Activated T-cell treated with anti-CD3 and anti-CD28 coated beads, Interleukin-2, amount 50 U/mL, for 4 hours (primary cell): ENCODE results near the gene PES1. TPM values are rescaled to one million over a fixed set of nuclear protein-coding genes. Genes with fewer than 3 reads are reported as not detected.
"Not testable (repeated sequence)": the region's sequence is repeated elsewhere in the genome, so short reads cannot be mapped to it uniquely, and the experiment has no call there.

Experiments
- ATAC-seq, 2 donors: fragments of 200-7000 bp; cut with Tn5 transposase; one replicate each; pipeline ENCODE4 v1.10.0; 2021
- DNase-seq: peaks from one replicate; pipeline ENCODE4 v3.0.0-alpha.2; 2020
- H3K27me3 Mint-ChIP-seq: one replicate; pipeline ENCODE4 v1.8.0; 2021; ENCODE audit warnings: low read depth, mixed read lengths
- H3K36me3 Mint-ChIP-seq: one replicate; pipeline ENCODE4 v1.8.0; 2022; ENCODE audit warnings: mixed read lengths; ENCODE audit not compliant: insufficient read depth
- H3K4me1 Mint-ChIP-seq: one replicate; pipeline ENCODE4 v1.8.0; 2021; ENCODE audit warnings: low read depth, mixed read lengths
- H3K4me3 Mint-ChIP-seq: one replicate; pipeline ENCODE4 v1.8.0; 2021; ENCODE audit warnings: mild to moderate bottlenecking, moderate library complexity, mixed read lengths
- H3K9me3 Mint-ChIP-seq: one replicate; pipeline ENCODE4 v1.8.0; 2021; ENCODE audit warnings: mixed read lengths
- total RNA-seq, 3 donors: library from RNA; stranded (reverse); gene quantifications; one replicate each; pipeline ENCODE4 v1.2.1, GENCODE V29; 2021

The PES1 gene
- 100 to 1,000 TPM; 312 to 373 (median 336) TPM for total RNA-seq

DNA sequence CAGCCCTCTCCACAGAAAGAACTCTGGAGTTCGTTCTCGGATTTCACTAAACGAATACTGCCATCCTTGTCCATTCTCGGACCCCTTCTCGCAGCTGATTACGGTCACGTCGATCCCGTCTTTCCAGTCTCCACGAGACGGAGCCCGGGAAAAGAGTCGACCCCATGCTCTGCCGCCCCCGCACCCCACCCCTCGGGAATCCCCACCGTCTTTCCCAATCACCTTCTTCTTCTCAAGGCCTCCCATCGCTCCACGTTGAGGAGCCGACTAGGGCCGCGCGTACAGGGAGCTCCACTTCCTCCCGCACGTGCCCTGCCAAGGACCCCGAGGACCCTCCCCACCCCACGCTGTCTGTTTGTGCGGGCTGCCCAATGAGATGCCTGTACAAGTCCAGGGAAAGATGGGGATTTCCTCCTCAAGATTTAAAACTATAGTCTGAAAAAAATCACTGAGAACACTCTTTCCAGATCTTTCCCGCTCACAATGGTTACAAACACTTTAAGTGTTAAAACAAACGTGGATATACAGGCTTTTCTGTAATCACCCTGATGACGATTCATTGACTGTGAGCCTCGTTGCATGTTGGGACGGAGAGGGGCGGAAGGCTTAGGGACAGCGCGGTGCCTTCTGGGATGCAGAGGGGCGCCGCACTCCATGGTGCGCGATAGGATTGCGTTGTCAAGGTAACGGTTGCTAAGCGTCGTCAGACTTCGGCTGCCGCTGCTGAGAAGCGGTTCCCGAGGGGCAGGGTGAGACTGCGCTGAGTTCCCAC, at the start of gene PES1:
Gene PES1, minus strand, starts transcription at position 323 of the 772 bp plus-strand sequence. Its CDS starts 77 bp downstream, at position 246.
- ATAC-seq (peak; percentile 99), DNase-seq (peak; percentile 93)
- H3K4me3 Mint-ChIP-seq: no peak within 1 kb of the TSS
- no peaks in the 10 kb centered on the region for H3K9me3 Mint-ChIP-seq
- peaks cover 1% of the 10 kb centered on the region for H3K4me1 Mint-ChIP-seq
- H3K27me3 Mint-ChIP-seq: peaks cover 6% of the 10 kb centered on the region
- peaks cover 25% of the 10 kb centered on the region for H3K36me3 Mint-ChIP-seq

DNA sequence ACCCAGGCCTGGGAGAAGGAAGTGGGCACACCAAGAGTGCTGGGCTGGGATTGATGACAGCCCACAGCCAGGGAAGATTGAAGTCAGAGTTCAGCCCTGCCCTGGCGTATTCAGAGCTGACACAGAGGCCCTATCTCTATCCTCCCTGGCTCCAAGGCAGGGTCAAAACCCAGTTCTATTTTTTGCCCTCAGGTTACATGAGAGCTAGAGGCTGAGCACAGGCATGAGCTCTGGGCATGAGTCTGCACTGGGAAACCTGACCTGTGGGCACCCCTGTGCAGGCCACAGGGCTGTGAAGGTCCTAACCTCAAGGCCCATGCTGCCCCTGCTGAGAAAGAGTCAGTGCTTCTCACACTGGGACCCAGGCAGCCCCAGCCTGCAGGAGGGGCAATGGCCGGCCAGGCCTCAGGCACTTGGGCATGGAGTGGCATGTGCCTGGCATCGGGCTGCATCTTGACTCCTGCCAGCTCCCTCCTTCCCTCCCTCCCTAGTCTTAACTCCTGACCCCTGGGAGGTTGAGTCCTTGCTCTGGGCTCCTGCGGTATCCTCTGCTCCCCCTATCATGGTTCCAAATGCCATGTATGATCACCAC, 49.2 kb upstream of the PES1 start:
- Mint-ChIP-seq H3K4me1 (peaks cover 34% of the 10 kb centered on the region), H3K27me3 (no peaks in the 10 kb centered on the region), H3K9me3 (no peaks in the 10 kb centered on the region), H3K4me3 (no peak overlapping the region), H3K36me3 (peaks cover 5% of the 10 kb centered on the region)
- DNase-seq (no peak), ATAC-seq (no peak)

DNA sequence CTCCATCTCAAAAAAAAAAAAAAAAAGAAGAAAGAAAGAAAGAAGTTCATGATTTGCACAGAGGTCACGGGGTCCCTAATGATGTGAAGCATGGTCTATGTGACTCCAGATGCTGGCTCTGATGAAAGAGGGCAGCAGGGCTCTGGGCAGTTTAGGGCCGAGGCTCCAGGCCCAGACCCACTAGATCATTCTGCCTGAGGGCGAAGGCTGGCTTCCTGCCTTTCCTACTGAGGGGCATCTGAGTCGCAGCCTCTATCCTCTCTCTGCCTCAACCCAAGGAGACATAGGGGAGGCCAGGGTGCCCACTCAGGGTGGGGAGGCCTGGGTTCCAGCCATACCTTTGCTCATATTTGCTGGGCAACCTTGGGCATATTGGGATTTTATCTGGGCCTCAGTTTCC, 48.7 kb upstream of the PES1 start:
- no peaks in the 10 kb centered on the region for H3K27me3 Mint-ChIP-seq
- H3K4me3 Mint-ChIP-seq: no peak overlapping the region
- H3K4me1 Mint-ChIP-seq: peaks cover 35% of the 10 kb centered on the region
- ATAC-seq (no peak), DNase-seq (no peak)
- H3K36me3 Mint-ChIP-seq: peaks cover 5% of the 10 kb centered on the region
- H3K9me3 Mint-ChIP-seq: no peaks in the 10 kb centered on the region

DNA sequence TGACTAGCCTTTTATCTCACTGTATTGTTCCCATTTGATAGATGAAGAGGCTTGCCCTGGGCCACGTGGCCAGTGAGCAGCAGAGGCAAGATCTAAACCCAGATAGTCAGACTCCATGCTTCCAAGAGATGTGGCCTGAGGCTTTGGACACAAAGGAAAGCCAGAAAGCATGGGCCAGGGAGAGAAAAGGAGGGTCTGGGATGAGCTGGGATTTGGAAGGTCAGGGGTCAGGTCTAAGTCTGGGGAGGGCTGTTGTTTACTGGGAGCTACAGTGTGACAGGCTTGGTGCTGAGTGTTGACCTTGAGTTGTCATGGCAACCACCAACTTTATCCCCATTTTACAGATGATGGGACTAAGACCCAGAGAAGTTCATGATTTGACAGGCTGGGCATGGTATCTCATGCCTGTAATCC, 46.0 kb upstream of the PES1 start:
- H3K4me3 Mint-ChIP-seq: peak overlapping the region; percentile 88
- no peak for ATAC-seq
- H3K9me3 Mint-ChIP-seq: no peaks in the 10 kb centered on the region
- peaks cover 23% of the 10 kb centered on the region for H3K4me1 Mint-ChIP-seq
- H3K36me3 Mint-ChIP-seq: peaks cover 5% of the 10 kb centered on the region
- no peak for DNase-seq
- no peaks in the 10 kb centered on the region for H3K27me3 Mint-ChIP-seq

DNA sequence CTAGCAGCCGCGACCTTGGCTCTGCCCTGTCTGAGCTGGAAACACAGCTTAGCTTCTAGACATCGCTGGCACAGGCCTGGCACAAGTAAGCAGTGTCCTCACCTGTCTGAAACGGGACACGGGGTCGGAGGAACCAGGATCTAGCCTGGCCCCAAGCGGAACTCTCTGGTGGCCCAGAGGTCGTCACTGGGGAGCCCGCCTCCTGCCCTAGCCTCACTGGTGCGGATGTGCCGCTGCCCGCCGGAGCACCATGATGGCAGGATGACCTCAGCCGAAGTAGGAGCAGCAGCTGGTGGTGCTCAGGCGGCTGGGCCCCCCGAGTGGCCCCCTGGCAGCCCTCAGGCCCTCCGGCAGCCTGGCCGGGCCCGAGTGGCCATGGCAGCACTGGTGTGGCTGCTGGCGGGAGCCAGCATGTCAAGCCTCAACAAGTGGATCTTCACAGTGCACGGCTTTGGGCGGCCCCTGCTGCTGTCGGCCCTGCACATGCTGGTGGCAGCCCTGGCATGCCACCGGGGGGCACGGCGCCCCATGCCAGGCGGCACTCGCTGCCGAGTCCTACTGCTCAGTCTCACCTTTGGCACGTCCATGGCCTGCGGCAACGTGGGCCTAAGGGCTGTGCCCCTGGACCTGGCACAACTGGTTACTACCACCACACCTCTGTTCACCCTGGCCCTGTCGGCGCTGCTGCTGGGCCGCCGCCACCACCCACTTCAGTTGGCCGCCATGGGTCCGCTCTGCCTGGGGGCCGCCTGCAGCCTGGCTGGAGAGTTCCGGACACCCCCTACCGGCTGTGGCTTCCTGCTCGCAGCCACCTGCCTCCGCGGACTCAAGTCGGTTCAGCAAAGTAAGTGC, 44.7 kb upstream of the PES1 start:
- Mint-ChIP-seq H3K36me3 (peaks cover 5% of the 10 kb centered on the region), H3K4me1 (peaks cover 23% of the 10 kb centered on the region), H3K27me3 (no peaks in the 10 kb centered on the region), H3K4me3 (peak overlapping the region; percentile 88), H3K9me3 (no peaks in the 10 kb centered on the region)
- ATAC-seq (peak; percentile 2 to 5), DNase-seq (peak; percentile 15)

DNA sequence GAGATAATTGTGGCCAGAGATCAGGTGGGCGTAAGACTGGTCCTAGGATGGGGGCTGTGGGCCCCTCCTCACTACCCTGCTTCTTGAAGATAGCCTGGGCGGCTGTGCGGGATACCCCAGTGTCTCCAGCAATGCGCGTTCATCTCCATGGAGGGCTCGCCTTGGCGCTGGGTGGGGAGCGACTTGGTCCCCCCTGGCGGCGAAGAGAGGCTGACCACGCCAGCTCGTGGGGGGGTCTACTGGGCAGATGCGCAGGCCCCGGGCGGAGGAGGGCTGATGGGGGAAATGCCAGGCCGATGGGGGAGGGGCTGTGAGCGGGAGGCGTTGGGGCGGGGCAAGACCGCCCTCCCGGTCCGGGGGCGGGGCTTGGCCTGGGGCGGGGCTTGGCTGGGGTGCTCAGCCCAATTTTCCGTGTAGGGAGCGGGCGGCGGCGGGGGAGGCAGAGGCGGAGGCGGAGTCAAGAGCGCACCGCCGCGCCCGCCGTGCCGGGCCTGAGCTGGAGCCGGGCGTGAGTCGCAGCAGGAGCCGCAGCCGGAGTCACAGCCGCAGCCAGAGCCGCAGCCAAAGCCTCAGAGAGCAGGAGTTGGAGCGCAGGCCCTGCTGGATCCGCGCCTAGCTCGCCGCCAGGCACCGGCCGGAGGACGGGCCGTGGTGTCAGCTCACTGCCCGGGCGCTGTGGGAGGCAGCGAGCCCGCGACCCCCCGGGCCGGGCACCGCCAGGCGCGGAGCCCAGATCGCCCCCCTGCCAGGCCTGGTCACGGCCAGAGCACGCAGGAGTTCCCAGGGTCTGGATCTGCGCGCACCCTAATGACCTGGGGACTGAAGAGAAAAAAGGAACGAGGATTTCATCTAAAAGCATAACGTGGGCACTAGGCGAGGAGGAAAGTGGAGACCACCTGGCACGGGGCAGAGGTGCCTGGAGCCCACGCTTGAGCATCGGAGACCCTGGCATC, 43.8 kb upstream of the PES1 start, which contains the start of gene SLC35E4:
Gene SLC35E4, plus strand, starts transcription at position 509 of the 953 bp plus-strand sequence. CDS start 670 bp downstream, outside the sequence.
- peak; percentile 98 for DNase-seq
- Mint-ChIP-seq H3K27me3 (no peaks in the 10 kb centered on the region), H3K9me3 (no peaks in the 10 kb centered on the region), H3K4me1 (peaks cover 23% of the 10 kb centered on the region), H3K4me3 (peak within 1 kb of the TSS; percentile 88), H3K36me3 (peaks cover 5% of the 10 kb centered on the region)
- ATAC-seq: peak; percentile 81 to 89

DNA sequence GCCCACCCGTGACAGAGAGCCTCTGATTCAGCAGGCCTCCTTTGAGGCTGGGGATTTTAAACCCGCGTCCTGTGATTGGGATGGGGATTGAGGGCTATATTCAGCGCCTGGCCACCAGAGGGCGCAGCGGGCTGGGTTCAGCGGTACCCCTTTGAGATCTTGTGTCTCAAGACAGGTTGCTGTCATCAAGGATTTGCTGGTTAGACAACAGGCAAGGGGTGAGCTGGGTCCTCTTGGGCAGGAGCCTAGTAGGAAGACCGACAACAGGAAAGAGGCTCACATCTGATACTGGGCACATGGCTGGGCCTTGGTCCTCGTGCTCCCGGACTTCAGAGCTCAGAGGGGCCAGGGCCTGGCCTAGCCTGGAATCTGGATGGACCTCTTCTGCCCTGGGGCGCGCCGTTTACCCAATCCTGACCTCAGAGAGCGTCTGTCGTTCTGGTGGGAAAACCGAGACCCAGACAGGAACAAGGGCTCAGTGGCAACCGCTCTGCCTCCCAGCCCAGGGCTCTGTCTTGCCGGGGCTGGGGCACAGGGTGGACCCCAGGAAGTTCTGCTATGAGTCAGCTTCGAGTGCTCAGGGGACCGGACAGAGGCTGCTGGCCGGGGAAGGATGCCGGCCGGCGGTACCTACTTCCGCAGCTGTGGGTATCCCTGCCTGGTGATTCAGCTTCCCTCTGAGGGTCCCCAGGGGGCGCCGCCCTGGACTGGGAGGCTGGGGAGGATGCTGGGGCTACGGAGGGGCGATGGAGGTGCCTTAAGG, 42.9 kb upstream of the PES1 start:
- H3K4me1 Mint-ChIP-seq: peaks cover 23% of the 10 kb centered on the region
- ATAC-seq (peak; percentile 68 to 71), DNase-seq (peak; percentile 93)
- H3K9me3 Mint-ChIP-seq: no peaks in the 10 kb centered on the region
- H3K27me3 Mint-ChIP-seq: no peaks in the 10 kb centered on the region
- peak overlapping the region; percentile 76 for H3K4me3 Mint-ChIP-seq
- peaks cover 5% of the 10 kb centered on the region for H3K36me3 Mint-ChIP-seq

DNA sequence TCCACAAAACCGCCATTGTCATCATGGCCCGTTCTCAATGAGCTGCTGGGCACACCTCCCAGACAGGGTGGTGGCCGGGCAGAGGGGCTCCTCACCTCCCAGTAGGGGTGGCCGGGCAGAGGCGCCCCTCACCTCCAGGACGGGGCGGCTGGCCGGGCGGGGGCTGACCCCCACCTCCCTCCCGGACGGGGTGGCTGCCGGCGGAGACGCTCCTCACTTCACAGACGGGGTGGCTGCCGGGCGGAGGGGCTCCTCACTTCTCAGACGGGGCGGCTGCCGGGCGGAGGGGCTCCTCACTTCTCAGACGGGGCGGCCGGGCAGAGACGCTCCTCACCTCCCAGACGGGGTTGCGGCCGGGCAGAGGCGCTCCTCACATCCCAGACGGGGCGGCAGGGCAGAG, 39.8 kb upstream of the PES1 start:
- not testable (repeated sequence) for H3K36me3 Mint-ChIP-seq, H3K27me3 Mint-ChIP-seq, DNase-seq, H3K4me3 Mint-ChIP-seq, H3K9me3 Mint-ChIP-seq, ATAC-seq
- H3K4me1 Mint-ChIP-seq: peaks cover 14% of the 10 kb centered on the region

DNA sequence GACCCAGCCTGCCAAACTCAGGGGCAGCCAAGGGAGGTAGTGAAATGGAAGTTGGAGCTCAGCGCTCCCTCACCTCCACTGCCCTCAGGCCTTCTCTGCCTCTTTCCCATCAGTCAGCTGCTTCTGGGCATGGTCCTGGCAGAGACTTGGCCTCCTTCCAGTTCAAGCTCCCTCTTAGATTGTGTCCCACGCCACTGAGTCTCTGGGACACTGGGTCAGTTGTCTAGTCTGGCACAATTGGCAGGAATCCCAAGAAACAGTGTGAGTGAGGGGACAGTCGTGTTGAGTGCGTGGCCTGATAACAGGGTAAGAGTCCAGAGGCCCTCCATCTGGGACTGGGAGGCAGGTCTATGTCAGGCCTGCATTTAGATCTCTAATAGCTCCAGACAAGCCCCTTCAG, 36.8 kb upstream of the PES1 start:
- ATAC-seq (no peak), DNase-seq (no peak)
- no peaks in the 10 kb centered on the region for H3K4me1 Mint-ChIP-seq
- H3K27me3 Mint-ChIP-seq: no peaks in the 10 kb centered on the region
- no peaks in the 10 kb centered on the region for H3K36me3 Mint-ChIP-seq
- no peaks in the 10 kb centered on the region for H3K9me3 Mint-ChIP-seq
- H3K4me3 Mint-ChIP-seq: no peak overlapping the region

DNA sequence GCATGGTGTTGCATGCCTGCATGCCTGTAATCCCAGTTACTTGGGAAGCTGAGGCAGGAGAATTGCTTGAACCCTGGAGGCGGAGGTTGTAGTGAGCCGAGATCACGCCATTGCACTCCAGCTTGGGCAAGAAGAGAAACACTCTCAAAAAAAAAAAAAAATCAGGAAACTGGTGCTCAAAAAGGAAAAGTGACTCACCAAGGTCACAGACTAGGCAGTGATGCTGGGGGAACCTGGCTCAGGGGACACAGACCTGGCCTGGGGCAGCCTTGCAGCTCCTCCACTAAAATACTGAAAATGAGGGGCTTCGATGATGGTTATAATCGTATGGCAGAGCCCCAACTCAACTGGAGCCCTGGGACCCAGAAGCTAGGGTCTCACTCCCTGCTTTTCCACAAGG, 35.8 kb upstream of the PES1 start:
- no peaks in the 10 kb centered on the region for H3K4me1 Mint-ChIP-seq
- H3K36me3 Mint-ChIP-seq: no peaks in the 10 kb centered on the region
- no peak overlapping the region for H3K4me3 Mint-ChIP-seq
- DNase-seq (no peak), ATAC-seq (no peak)
- no peaks in the 10 kb centered on the region for H3K27me3 Mint-ChIP-seq
- no peaks in the 10 kb centered on the region for H3K9me3 Mint-ChIP-seq

DNA sequence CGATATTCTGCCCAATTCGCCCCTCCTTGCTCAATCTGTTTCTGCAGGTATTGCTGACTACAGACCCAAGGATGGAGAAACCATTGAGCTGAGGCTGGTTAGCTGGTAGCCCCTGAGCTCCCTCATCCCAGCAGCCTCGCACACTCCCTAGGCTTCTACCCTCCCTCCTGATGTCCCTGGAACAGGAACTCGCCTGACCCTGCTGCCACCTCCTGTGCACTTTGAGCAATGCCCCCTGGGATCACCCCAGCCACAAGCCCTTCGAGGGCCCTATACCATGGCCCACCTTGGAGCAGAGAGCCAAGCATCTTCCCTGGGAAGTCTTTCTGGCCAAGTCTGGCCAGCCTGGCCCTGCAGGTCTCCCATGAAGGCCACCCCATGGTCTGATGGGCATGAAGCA, 34.7 kb upstream of the PES1 start:
- H3K4me3 Mint-ChIP-seq: no peak overlapping the region
- no peaks in the 10 kb centered on the region for H3K27me3 Mint-ChIP-seq
- DNase-seq (no peak), ATAC-seq (no peak)
- no peaks in the 10 kb centered on the region for H3K9me3 Mint-ChIP-seq
- H3K4me1 Mint-ChIP-seq: no peaks in the 10 kb centered on the region
- no peaks in the 10 kb centered on the region for H3K36me3 Mint-ChIP-seq

DNA sequence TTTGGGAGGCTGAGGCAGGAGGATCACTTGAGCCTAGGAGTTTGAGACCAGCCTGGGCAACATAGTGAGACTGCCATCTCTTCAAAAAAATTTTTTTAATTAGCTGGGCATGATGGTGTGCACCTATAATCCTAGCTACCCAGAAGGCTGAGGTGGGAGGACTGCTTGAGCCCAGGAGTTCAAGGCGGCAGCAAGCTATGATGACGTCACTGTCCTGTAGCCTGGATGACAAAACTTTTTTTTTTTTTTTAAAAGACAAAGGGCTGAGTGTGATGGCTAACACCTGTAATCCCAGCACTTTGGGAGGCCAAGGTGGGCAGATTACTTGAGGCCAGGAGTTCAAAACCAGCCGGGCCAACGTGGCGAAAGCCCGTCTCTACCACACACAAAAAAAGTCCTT, 28.2 kb upstream of the PES1 start:
- H3K4me3 Mint-ChIP-seq, H3K9me3 Mint-ChIP-seq, H3K27me3 Mint-ChIP-seq, H3K4me1 Mint-ChIP-seq, H3K36me3 Mint-ChIP-seq, DNase-seq, ATAC-seq: not testable (repeated sequence)

DNA sequence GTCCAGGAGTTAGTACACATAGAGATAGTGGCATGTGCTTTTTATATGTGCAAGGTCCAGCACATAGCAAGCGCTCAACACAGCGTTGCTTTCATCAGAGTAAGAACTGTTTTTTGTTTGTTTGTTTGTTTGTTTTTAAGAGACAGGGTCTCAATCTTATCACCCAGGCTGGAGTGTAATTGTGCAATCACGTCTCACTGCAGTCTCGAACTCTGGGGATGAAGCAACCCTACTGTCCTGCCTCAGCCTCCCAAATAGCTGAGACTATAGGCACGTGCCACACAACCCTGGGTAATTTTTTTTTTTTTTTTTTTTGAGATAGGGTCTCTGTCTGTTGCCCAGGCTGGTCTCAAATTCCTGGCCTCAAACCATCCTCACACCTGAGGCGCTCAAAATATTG, 26.1 kb upstream of the PES1 start:
- no peak for DNase-seq
- H3K9me3 Mint-ChIP-seq: no peaks in the 10 kb centered on the region
- no peaks in the 10 kb centered on the region for H3K36me3 Mint-ChIP-seq
- H3K27me3 Mint-ChIP-seq: no peaks in the 10 kb centered on the region
- ATAC-seq: no peak
- H3K4me3 Mint-ChIP-seq: no peak overlapping the region
- H3K4me1 Mint-ChIP-seq: no peaks in the 10 kb centered on the region
